HG03342 (cell line): ENCODE measurements around the gene MYO9A.
"Not testable (repeated sequence)": the region's sequence is repeated elsewhere in the genome, so short reads cannot be mapped to it uniquely, and the experiment has no call there.

ENCODE experiments used
- ATAC-seq: cut with Tn5 transposase; IDR thresholded peaks from one replicate; pipeline ENCODE4 v1.9.1; 2021; ENCODE audit warnings: mild to moderate bottlenecking, moderate library complexity; ENCODE audit not compliant: unreplicated experiment

The MYO9A gene

GRCh38 chr15:72092691-72093090 lies 25.3 kb downstream of the MYO9A start:
- no peak for ATAC-seq

- ATAC-seq, result no peak
These were observed 25.9 kb downstream of the MYO9A start for GRCh38 chr15:72092006-72092405.

- ATAC-seq, result no peak
These were observed 30.9 kb downstream of the MYO9A start for GRCh38 chr15:72086920-72087648.

- ATAC-seq, result no peak
These were observed 31.8 kb downstream of the MYO9A start for GRCh38 chr15:72086010-72086697.

- ATAC-seq, result no peak
These were observed 35.8 kb downstream of the MYO9A start for GRCh38 chr15:72082176-72082575.

- peak; percentile 94 for ATAC-seq
These were observed 39.1 kb downstream of the MYO9A start for GRCh38 chr15:72078887-72079286.

GRCh38 chr15:72077950-72078349 lies 40.0 kb downstream of the MYO9A start:
- ATAC-seq, result no peak

GRCh38 chr15:72074335-72075060 lies 43.5 kb downstream of the MYO9A start:
- no peak for ATAC-seq

- ATAC-seq, result not testable (repeated sequence)
These were observed 46.5 kb downstream of the MYO9A start for GRCh38 chr15:72071448-72071825.

GRCh38 chr15:72070817-72071447 lies 47.0 kb downstream of the MYO9A start:
- no peak for ATAC-seq

- no peak for ATAC-seq
These were observed 49.1 kb downstream of the MYO9A start for GRCh38 chr15:72068856-72069255.

GRCh38 chr15:72065801-72066200 lies 52.1 kb downstream of the MYO9A start:
- ATAC-seq, result no peak

- no peak for ATAC-seq
These were observed 54.8 kb downstream of the MYO9A start for GRCh38 chr15:72063186-72063585.

GRCh38 chr15:72062319-72062718 lies 55.6 kb downstream of the MYO9A start:
- ATAC-seq, result no peak

- no peak for ATAC-seq
These were observed 57.2 kb downstream of the MYO9A start for GRCh38 chr15:72060687-72061250.

GRCh38 chr15:72058585-72058984 lies 59.4 kb downstream of the MYO9A start:
- ATAC-seq, result no peak

- ATAC-seq, result no peak
These were observed 60.3 kb downstream of the MYO9A start for GRCh38 chr15:72057548-72058091.

- not testable (repeated sequence) for ATAC-seq
These were observed 61.7 kb downstream of the MYO9A start for GRCh38 chr15:72056217-72056616.

GRCh38 chr15:72053297-72053696 lies 64.7 kb downstream of the MYO9A start:
- not testable (repeated sequence) for ATAC-seq

- no peak for ATAC-seq
These were observed 67.2 kb downstream of the MYO9A start for GRCh38 chr15:72050700-72051099.

GRCh38 chr15:72047020-72047419 lies 70.9 kb downstream of the MYO9A start:
- ATAC-seq, result no peak
